NCI-H2107 (cell line): ENCODE data around the gene C2CD2.
"Not testable (repeated sequence)": the region's sequence is repeated elsewhere in the genome, so short reads cannot be mapped to it uniquely, and the experiment has no call there.

Experiments used
- DNase-seq: peaks from one replicate; lab custom pipeline; 2025; lab: John Stamatoyannopoulos, UW

C2CD2 gene

GRCh38 chr21:41958886-41959563, 5.2 kb upstream of the C2CD2 start:
- DNase-seq: no peak

- peak; percentile 66 for DNase-seq
Measured at GRCh38 chr21:41957991-41958766, 4.4 kb upstream of the C2CD2 start.

GRCh38 chr21:41956926-41957729, 3.3 kb upstream of the C2CD2 start:
- DNase-seq: no peak

GRCh38 chr21:41955516-41955915, 1.7 kb upstream of the C2CD2 start:
- DNase-seq: no peak

- DNase-seq: no peak
Measured at GRCh38 chr21:41954654-41955499, 1.1 kb upstream of the C2CD2 start.

- DNase-seq: no peak
Measured at GRCh38 chr21:41953249-41953830, 478 bp downstream of the C2CD2 start.

GRCh38 chr21:41952568-41953248, 1.1 kb downstream of the C2CD2 start:
- DNase-seq: no peak

GRCh38 chr21:41951876-41952567, 1.8 kb downstream of the C2CD2 start:
- DNase-seq: no peak

GRCh38 chr21:41950941-41951351, 2.9 kb downstream of the C2CD2 start:
- no peak for DNase-seq

GRCh38 chr21:41949631-41950030, 4.2 kb downstream of the C2CD2 start:
- not testable (repeated sequence) for DNase-seq

GRCh38 chr21:41948901-41949300, 4.9 kb downstream of the C2CD2 start:
- no peak for DNase-seq

- no peak for DNase-seq
Measured at GRCh38 chr21:41948078-41948895, 5.5 kb downstream of the C2CD2 start.

- no peak for DNase-seq
Measured at GRCh38 chr21:41945982-41946381, 7.8 kb downstream of the C2CD2 start.

GRCh38 chr21:41943851-41944250, 10.0 kb downstream of the C2CD2 start:
- no peak for DNase-seq

GRCh38 chr21:41942457-41942856, 11.4 kb downstream of the C2CD2 start:
- no peak for DNase-seq

- DNase-seq: no peak
Measured at GRCh38 chr21:41941941-41942340, 11.9 kb downstream of the C2CD2 start.

GRCh38 chr21:41940431-41940830, 13.4 kb downstream of the C2CD2 start:
- DNase-seq: no peak

GRCh38 chr21:41939391-41939790, 14.4 kb downstream of the C2CD2 start:
- DNase-seq: no peak
